HL-60 (cell line): ENCODE measurements around the gene CEP164.

Experiments used
- CTCF ChIP-seq: IDR thresholded peaks from one replicate; pipeline ENCODE4 v1.5.1; 2011; ENCODE audit warnings: low read length, control low read depth, inconsistent platforms; ENCODE audit not compliant: insufficient read depth
- GABPA ChIP-seq: IDR thresholded peaks from 2 replicates; pipeline ENCODE4 v1.6.1; 2012; ENCODE audit warnings: low read depth
- POLR2AphosphoS5 ChIP-seq: IDR thresholded peaks from 2 replicates; pipeline ENCODE4 v1.6.1; 2012; ENCODE audit warnings: low read depth

GRCh38 chr11:117300773-117301172, 26.9 kb upstream of the CEP164 start:
- no peak for TF ChIP-seq POLR2AphosphoS5
- no peak for TF ChIP-seq GABPA
- TF ChIP-seq CTCF = no peak
